ENCODE data around the gene LHPP. TPM values are rescaled to one million over a fixed set of nuclear protein-coding genes. Genes with fewer than 3 reads are reported as not detected.

The LHPP gene
- total RNA-seq, 1 experiment from 2014 or later: 6.6 TPM

- no peaks in the 10 kb centered on the region for H3K36me3 ChIP-seq (ENCODE audit: low read depth, low read length)
- H3K4me1 ChIP-seq (ENCODE audit: insufficient read depth, low read length): peaks cover 3% of the 10 kb centered on the region; the same call in 1 of the 2 replicates
- peaks cover 38% of the 10 kb centered on the region for H3K27me3 ChIP-seq (ENCODE audit: low read length)
- intact Hi-C loops (cut with micrococcal nuclease): no loop called here
- H3K27ac ChIP-seq (ENCODE audit: low read length): no peak within 1 kb of the TSS
- BruUV-seq (replicated peaks): no TSS peak
- no peaks in the 10 kb centered on the region for H3F3A ChIP-seq (ENCODE audit: low read length, unreplicated experiment)
- no peaks in the 10 kb centered on the region for H3K79me2 ChIP-seq (ENCODE audit: low read length)
- DNase-seq (no peak), ATAC-seq (no peak; the same call in 1 of the 2 replicates)
- ChIA-PET POLR2A (ENCODE audit: unreplicated experiment) (no interaction called here), CTCF (no interaction called here)
- peak within 1 kb of the TSS; percentile 59 for H3K4me3 ChIP-seq (ENCODE audit: low read length)
- no peaks in the 10 kb centered on the region for H3K9me2 ChIP-seq (replicated peaks; ENCODE audit: low read length)
- H3K9ac ChIP-seq (ENCODE audit: low read length): no peak within 1 kb of the TSS
- no peak within 1 kb of the TSS for H2AFZ ChIP-seq (ENCODE audit: low read length)
- H4K20me1 ChIP-seq (ENCODE audit: low read length): no peaks in the 10 kb centered on the region
- H3K4me2 ChIP-seq (ENCODE audit: low read length): peak within 1 kb of the TSS; percentile 79
- H3K9me3 ChIP-seq (ENCODE audit: low read length): no peaks in the 10 kb centered on the region
- TF ChIP-seq EZH2phosphoT487 (IDR thresholded peaks at IDR 0.05; ENCODE audit: borderline replicate concordance, low read length) (no peak), EZH2 (IDR thresholded peaks at IDR 0.05; ENCODE audit: low read length, unreplicated experiment) (no peak)
- TF ChIP-seq, protein P1, sequence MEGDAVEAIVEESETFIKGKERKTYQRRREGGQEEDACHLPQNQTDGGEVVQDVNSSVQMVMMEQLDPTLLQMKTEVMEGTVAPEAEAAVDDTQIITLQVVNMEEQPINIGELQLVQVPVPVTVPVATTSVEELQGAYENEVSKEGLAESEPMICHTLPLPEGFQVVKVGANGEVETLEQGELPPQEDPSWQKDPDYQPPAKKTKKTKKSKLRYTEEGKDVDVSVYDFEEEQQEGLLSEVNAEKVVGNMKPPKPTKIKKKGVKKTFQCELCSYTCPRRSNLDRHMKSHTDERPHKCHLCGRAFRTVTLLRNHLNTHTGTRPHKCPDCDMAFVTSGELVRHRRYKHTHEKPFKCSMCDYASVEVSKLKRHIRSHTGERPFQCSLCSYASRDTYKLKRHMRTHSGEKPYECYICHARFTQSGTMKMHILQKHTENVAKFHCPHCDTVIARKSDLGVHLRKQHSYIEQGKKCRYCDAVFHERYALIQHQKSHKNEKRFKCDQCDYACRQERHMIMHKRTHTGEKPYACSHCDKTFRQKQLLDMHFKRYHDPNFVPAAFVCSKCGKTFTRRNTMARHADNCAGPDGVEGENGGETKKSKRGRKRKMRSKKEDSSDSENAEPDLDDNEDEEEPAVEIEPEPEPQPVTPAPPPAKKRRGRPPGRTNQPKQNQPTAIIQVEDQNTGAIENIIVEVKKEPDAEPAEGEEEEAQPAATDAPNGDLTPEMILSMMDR (conservative IDR thresholded peaks at IDR 0.05; ENCODE audit: low read depth, low read length): no peak
These were observed 11.4 kb upstream of the LHPP start, which contains the start of gene NKX1-2 for GRCh38 chr10:124450012-124450782. Gene NKX1-2, minus strand, starts transcription at chr10:124450035. Its CDS starts 92 bp downstream, at chr10:124449943.

GRCh38 chr10:124450783-124451057 lies 10.9 kb upstream of the LHPP start:
- no peaks in the 10 kb centered on the region for H4K20me1 ChIP-seq (ENCODE audit: low read length)
- no peak overlapping the region for H3K27ac ChIP-seq (ENCODE audit: low read length)
- no TSS peak for BruUV-seq (replicated peaks)
- TF ChIP-seq EZH2phosphoT487 (IDR thresholded peaks at IDR 0.05; ENCODE audit: borderline replicate concordance, low read length) (no peak), EZH2 (IDR thresholded peaks at IDR 0.05; ENCODE audit: low read length, unreplicated experiment) (no peak)
- TF ChIP-seq, protein P1 (conservative IDR thresholded peaks at IDR 0.05; ENCODE audit: low read depth, low read length): no peak
- H2AFZ ChIP-seq (ENCODE audit: low read length): no peak overlapping the region
- ChIA-PET POLR2A (ENCODE audit: unreplicated experiment) (no interaction called here), CTCF (no interaction called here)
- H3F3A ChIP-seq (ENCODE audit: low read length, unreplicated experiment): no peaks in the 10 kb centered on the region
- no peak overlapping the region for H3K4me2 ChIP-seq (ENCODE audit: low read length)
- H3K27me3 ChIP-seq (ENCODE audit: low read length): peaks cover 38% of the 10 kb centered on the region
- H3K4me3 ChIP-seq (ENCODE audit: low read length): no peak overlapping the region
- DNase-seq (no peak), ATAC-seq (no peak)
- H3K9me3 ChIP-seq (ENCODE audit: low read length): no peaks in the 10 kb centered on the region
- H3K36me3 ChIP-seq (ENCODE audit: low read depth, low read length): no peaks in the 10 kb centered on the region
- no peaks in the 10 kb centered on the region for H3K9me2 ChIP-seq (replicated peaks; ENCODE audit: low read length)
- H3K9ac ChIP-seq (ENCODE audit: low read length): no peak overlapping the region
- intact Hi-C loops (cut with micrococcal nuclease): no loop called here
- peaks cover 3% of the 10 kb centered on the region; the same call in 1 of the 2 replicates for H3K4me1 ChIP-seq (ENCODE audit: insufficient read depth, low read length)
- H3K79me2 ChIP-seq (ENCODE audit: low read length): no peaks in the 10 kb centered on the region

- Histone ChIP-seq H3K9me2 (replicated peaks; ENCODE audit: low read length) (no peaks in the 10 kb centered on the region), H3F3A (ENCODE audit: low read length, unreplicated experiment) (no peaks in the 10 kb centered on the region), H4K20me1 (ENCODE audit: low read length) (no peaks in the 10 kb centered on the region), H3K79me2 (ENCODE audit: low read length) (no peaks in the 10 kb centered on the region), H3K27ac (ENCODE audit: low read length) (no peak overlapping the region), H3K4me2 (ENCODE audit: low read length) (no peak overlapping the region), H3K27me3 (ENCODE audit: low read length) (peaks cover 38% of the 10 kb centered on the region), H2AFZ (ENCODE audit: low read length) (no peak overlapping the region), H3K4me1 (ENCODE audit: insufficient read depth, low read length) (peaks cover 3% of the 10 kb centered on the region; the same call in 1 of the 2 replicates), H3K9me3 (ENCODE audit: low read length) (no peaks in the 10 kb centered on the region), H3K36me3 (ENCODE audit: low read depth, low read length) (no peaks in the 10 kb centered on the region), H3K9ac (ENCODE audit: low read length) (no peak overlapping the region), H3K4me3 (ENCODE audit: low read length) (no peak overlapping the region)
- DNase-seq: no peak
- no TSS peak for BruUV-seq (replicated peaks)
- intact Hi-C loops (cut with micrococcal nuclease): no loop called here
- TF ChIP-seq EZH2 (IDR thresholded peaks at IDR 0.05; ENCODE audit: low read length, unreplicated experiment) (no peak), EZH2phosphoT487 (IDR thresholded peaks at IDR 0.05; ENCODE audit: borderline replicate concordance, low read length) (no peak)
- TF ChIP-seq, protein P1 (conservative IDR thresholded peaks at IDR 0.05; ENCODE audit: low read depth, low read length): no peak
- ATAC-seq: no peak
- POLR2A ChIA-PET (ENCODE audit: unreplicated experiment): no interaction called here
- CTCF ChIA-PET: no interaction called here
These were observed 10.3 kb upstream of the LHPP start for GRCh38 chr10:124451276-124451675.
